ENCODE data around the gene AHCTF1. TPM values are rescaled to one million over a fixed set of nuclear protein-coding genes. Genes with fewer than 3 reads are reported as not detected.

AHCTF1 gene
- total and polyA plus RNA-seq, 2 of the 8 experiments (the other 6 are each of a cell fraction or from before 2014, with no cell fraction given) = 7.9 to 44.5 TPM

DNA sequence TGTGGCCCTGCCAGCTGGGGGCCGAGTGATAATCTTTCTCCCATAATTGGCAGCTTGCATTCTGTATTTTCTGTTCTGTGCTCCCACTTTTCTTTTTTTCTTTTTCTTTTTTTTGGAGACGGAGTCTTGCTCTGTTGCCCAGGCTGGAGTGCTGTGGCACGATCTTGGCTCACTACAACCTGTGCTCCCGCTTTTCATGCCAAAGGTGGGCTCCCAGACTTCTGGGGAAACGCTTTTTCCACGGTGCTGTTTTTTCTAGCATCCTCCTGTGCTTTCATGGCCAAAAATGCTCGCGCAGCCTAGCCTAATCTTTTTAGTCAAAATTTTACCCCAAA lies 585 bp upstream of the AHCTF1 start:
- Histone ChIP-seq H3K14ac (ENCODE audit: insufficient read length) (no peak overlapping the region), H4K20me1 (replicated peaks in 1 of 2; ENCODE audit: control insufficient read depth in 1 of 2, insufficient read depth in 2 of 2, low read length in 2 of 2) (peaks cover 4% of the 10 kb centered on the region in 2 experiments), H4K8ac (ENCODE audit: extremely low read depth, insufficient read depth, low read length) (peak overlapping the region; percentile 95; the same call in 1 of the 2 replicates), H3K4ac (replicated peaks; ENCODE audit: insufficient read length, low read depth, low read length) (no peak overlapping the region), H2BK120ac (replicated peaks; ENCODE audit: low read depth, low read length) (no peak overlapping the region), H3K27ac (ENCODE audit: low read depth, low read length) (no peak overlapping the region), H3K4me3 (ENCODE audit: extremely low read depth in 1 of 4, insufficient read depth in 2 of 4, low read depth in 3 of 4, low read length in 4 of 4) (peak overlapping the region; percentile 93 to 98 (median 96)), H4K5ac (ENCODE audit: insufficient read length, low read depth, low read length) (no peak overlapping the region), H3K23ac (ENCODE audit: insufficient read length) (no peak overlapping the region), H3K9me3 (ENCODE audit: insufficient read depth in 2 of 2, low read depth in 1 of 2, low read length in 1 of 2) (no peaks in the 10 kb centered on the region), H3K23me2 (ENCODE audit: low read depth, low read length) (no peaks in the 10 kb centered on the region; the same call in 1 of the 2 replicates), H3K36me3 (ENCODE audit: control insufficient read depth in 2 of 4, insufficient read depth in 4 of 4, low read length in 3 of 4) (peaks cover 0 to 3% (median 0%) of the 10 kb centered on the region in 4 experiments; a peak in 2 of 8 replicates), H3K9ac (replicated peaks in 1 of 4; ENCODE audit: extremely low read depth in 1 of 4, low read depth in 3 of 4, low read length in 3 of 4) (peak overlapping the region in 2 of 4 experiments; percentile 93 to 94; a peak in 2 of 7 replicates), H3K27me3 (replicated peaks in 1 of 4; ENCODE audit: control insufficient read depth in 3 of 4, extremely low read depth in 1 of 4, insufficient read depth in 3 of 4, low read length in 3 of 4) (no peaks in the 10 kb centered on the region), H3K4me1 (replicated peaks in 1 of 4; ENCODE audit: control insufficient read depth in 3 of 4, insufficient read depth in 4 of 4, low read length in 3 of 4) (peaks cover 0 to 4% (median 0%) of the 10 kb centered on the region in 4 experiments; a peak in 2 of 7 replicates), H2BK15ac (ENCODE audit: low read length) (no peak overlapping the region), H2AK5ac (ENCODE audit: low read depth, low read length) (no peak overlapping the region), H3K56ac (replicated peaks; ENCODE audit: insufficient read length, low read depth, low read length) (no peak overlapping the region), H3K4me2 (ENCODE audit: insufficient read depth in 1 of 2, low read depth in 2 of 2, low read length in 2 of 2) (peak overlapping the region; percentile 62 to 67), H4K91ac (replicated peaks; ENCODE audit: insufficient read length, low read length) (no peak overlapping the region), H3K18ac (ENCODE audit: extremely low read depth, low read length) (no peak overlapping the region), H2BK12ac (ENCODE audit: low read depth, low read length) (no peak overlapping the region), H3K79me1 (ENCODE audit: low read depth, low read length) (no peaks in the 10 kb centered on the region; the same call in 1 of the 2 replicates), H2BK5ac (ENCODE audit: low read depth, low read length) (no peak overlapping the region), H3K79me2 (ENCODE audit: control insufficient read depth in 1 of 2, insufficient read depth in 2 of 2, low read length in 2 of 2) (peaks cover 10 to 36% of the 10 kb centered on the region in 2 experiments), H2AFZ (ENCODE audit: low read length) (0 out of 2 replicates have a peak overlapping the region, but pooled peaks have one; percentile 42), H2BK20ac (ENCODE audit: low read length) (no peak overlapping the region)
- DNase-seq (ENCODE audit: low read depth in 1 of 2, low spot score in 2 of 2) (no peak), FAIRE-seq (no peak)
- no peak for TF ChIP-seq KDM5A (IDR thresholded peaks at IDR 0.05; ENCODE audit: low read length)
- TF ChIP-seq MAFK (IDR thresholded peaks at IDR 0.05; ENCODE audit: low read depth, low read length) = no peak
- peak; percentile 86; the same call in 1 of the 2 replicates for TF ChIP-seq KDM1A (IDR thresholded peaks at IDR 0.05; ENCODE audit: borderline replicate concordance, low read length)
- no peak for TF ChIP-seq PHF8 (conservative IDR thresholded peaks at IDR 0.05; ENCODE audit: low read depth, low read length)
- TF ChIP-seq, protein P1, sequence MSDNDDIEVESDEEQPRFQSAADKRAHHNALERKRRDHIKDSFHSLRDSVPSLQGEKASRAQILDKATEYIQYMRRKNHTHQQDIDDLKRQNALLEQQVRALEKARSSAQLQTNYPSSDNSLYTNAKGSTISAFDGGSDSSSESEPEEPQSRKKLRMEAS (IDR thresholded peaks at IDR 0.05) = peak; percentile 5; the same call in 1 of the 2 replicates
- TF ChIP-seq KDM4A (IDR thresholded peaks at IDR 0.05; ENCODE audit: low read depth, low read length, severe bottlenecking) = no peak
- no peak for TF ChIP-seq JUND (IDR thresholded peaks at IDR 0.05; ENCODE audit: low read length)
- POLR2A ChIA-PET (ENCODE audit: partially characterized antibody) = interaction anchor here (0.7 to 1.9 kb wide), 3 partner anchors 8 to 14 kb away, joined by 3 to 5 read pairs (median 5); no protein-coding TSS in a partner anchor
- 25% methylated on average over 8 of the region's 8 CpGs; no CpG with 5 or more reads in 1 of the 2 experiments for WGBS, 2 experiments (ENCODE audit: extremely low coverage in 1 of 2, insufficient coverage in 1 of 2, insufficient read length in 1 of 2, insufficient replicate concordance in 2 of 2, low coverage in 1 of 2, low lambda C conversion rate in 2 of 2, missing lambda C conversion rate in 1 of 2)
- CTCF ChIA-PET (ENCODE audit: partially characterized antibody) = interaction anchor here (1.3 kb wide), 1 partner anchor 22 kb away, joined by 3 read pairs; no protein-coding TSS in a partner anchor
